ENCODE results near the gene UBR3.
"Not testable (repeated sequence)": the region's sequence is repeated elsewhere in the genome, so short reads cannot be mapped to it uniquely, and the experiment has no call there.

UBR3 gene

GRCh38 chr2:169868951-169869350 lies 41.7 kb downstream of the UBR3 start:
- DNase-seq: no peak

GRCh38 chr2:169871369-169871768 lies 44.1 kb downstream of the UBR3 start:
- DNase-seq: not testable (repeated sequence)

- DNase-seq: no peak
Measured at GRCh38 chr2:169871994-169872393, 44.7 kb downstream of the UBR3 start.

- no peak for DNase-seq
Measured at GRCh38 chr2:169877398-169877797, 50.1 kb downstream of the UBR3 start.

GRCh38 chr2:169887120-169887519 lies 59.9 kb downstream of the UBR3 start:
- DNase-seq: no peak

GRCh38 chr2:169891593-169892298 lies 64.5 kb downstream of the UBR3 start:
- no peak for DNase-seq

- DNase-seq: no peak
Measured at GRCh38 chr2:169892951-169893350, 65.7 kb downstream of the UBR3 start.

GRCh38 chr2:169895294-169895985 lies 68.2 kb downstream of the UBR3 start:
- DNase-seq: no peak

- no peak for DNase-seq
Measured at GRCh38 chr2:169897834-169898233, 70.6 kb downstream of the UBR3 start.

GRCh38 chr2:169900103-169900502 lies 72.8 kb downstream of the UBR3 start:
- DNase-seq: not testable (repeated sequence)

- DNase-seq: no peak
Measured at GRCh38 chr2:169900686-169901085, 73.4 kb downstream of the UBR3 start.

- no peak for DNase-seq
Measured at GRCh38 chr2:169906731-169907130, 79.5 kb downstream of the UBR3 start.

GRCh38 chr2:169909376-169909775 lies 82.1 kb downstream of the UBR3 start:
- no peak for DNase-seq

GRCh38 chr2:169910109-169910799 lies 83.0 kb downstream of the UBR3 start:
- DNase-seq: no peak

GRCh38 chr2:169911119-169911518 lies 83.9 kb downstream of the UBR3 start:
- DNase-seq: no peak

GRCh38 chr2:169916623-169917022 lies 89.4 kb downstream of the UBR3 start:
- no peak for DNase-seq

GRCh38 chr2:169923977-169924376 lies 96.7 kb downstream of the UBR3 start:
- no peak for DNase-seq

GRCh38 chr2:169925968-169926367 lies 98.7 kb downstream of the UBR3 start:
- no peak for DNase-seq

GRCh38 chr2:169928463-169928864 lies 101.2 kb downstream of the UBR3 start:
- DNase-seq: no peak

- DNase-seq: no peak
Measured at GRCh38 chr2:169933124-169933711, 106.0 kb downstream of the UBR3 start.

- not testable (repeated sequence) for DNase-seq
Measured at GRCh38 chr2:169936652-169937051, 109.4 kb downstream of the UBR3 start.

GRCh38 chr2:169945515-169945914 lies 118.3 kb downstream of the UBR3 start:
- DNase-seq: no peak

GRCh38 chr2:169946092-169946491 lies 118.8 kb downstream of the UBR3 start:
- DNase-seq: no peak

GRCh38 chr2:169946546-169946945 lies 119.3 kb downstream of the UBR3 start:
- DNase-seq: no peak
